ENCODE measurements around the gene ARID1B.

DNA sequence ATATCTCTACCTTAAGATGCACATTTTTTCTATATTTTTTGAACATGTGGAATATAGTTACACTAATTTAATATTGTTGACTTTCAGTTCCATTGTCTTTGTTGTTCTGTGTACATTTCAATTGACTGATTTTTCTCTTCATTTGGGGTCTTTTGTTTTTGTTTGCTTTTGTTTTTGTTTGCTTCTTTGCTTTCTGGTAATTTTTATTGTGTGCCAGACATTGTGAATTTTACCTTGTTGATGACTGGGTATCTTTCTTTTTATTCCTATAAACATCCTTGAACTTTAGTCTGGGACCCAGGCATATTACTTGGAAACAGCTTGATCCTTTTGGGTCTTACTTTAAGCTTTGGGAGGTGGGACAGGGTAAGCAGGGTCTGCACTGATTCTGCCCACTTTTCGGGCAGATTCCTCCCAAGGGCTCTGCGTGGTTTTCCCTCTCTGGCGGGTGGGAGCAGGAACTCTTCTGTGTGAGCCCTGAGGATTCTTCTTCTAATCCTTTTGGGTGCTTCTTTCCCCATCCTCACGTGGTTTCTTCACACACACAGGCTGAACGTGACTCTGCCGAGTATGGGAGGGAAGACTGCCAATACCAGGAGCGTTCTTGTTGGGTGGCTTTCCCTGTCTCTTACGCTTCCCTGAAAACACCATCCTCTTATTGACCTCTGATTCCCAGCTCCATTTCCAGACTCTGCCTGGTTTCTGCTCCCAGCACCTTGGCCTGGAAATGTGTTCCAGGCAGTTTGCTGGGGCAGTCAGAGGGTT, 200.5 kb downstream of the ARID1B start:
- TF ChIP-seq, protein P1, sequence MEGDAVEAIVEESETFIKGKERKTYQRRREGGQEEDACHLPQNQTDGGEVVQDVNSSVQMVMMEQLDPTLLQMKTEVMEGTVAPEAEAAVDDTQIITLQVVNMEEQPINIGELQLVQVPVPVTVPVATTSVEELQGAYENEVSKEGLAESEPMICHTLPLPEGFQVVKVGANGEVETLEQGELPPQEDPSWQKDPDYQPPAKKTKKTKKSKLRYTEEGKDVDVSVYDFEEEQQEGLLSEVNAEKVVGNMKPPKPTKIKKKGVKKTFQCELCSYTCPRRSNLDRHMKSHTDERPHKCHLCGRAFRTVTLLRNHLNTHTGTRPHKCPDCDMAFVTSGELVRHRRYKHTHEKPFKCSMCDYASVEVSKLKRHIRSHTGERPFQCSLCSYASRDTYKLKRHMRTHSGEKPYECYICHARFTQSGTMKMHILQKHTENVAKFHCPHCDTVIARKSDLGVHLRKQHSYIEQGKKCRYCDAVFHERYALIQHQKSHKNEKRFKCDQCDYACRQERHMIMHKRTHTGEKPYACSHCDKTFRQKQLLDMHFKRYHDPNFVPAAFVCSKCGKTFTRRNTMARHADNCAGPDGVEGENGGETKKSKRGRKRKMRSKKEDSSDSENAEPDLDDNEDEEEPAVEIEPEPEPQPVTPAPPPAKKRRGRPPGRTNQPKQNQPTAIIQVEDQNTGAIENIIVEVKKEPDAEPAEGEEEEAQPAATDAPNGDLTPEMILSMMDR (IDR thresholded peaks at IDR 0.05) = no peak
- TF ChIP-seq POLR2A (IDR thresholded peaks at IDR 0.05) = no peak

Data from adrenal gland (tissue), 5 donors.